ENCODE measurements around the gene ZNF385B. TPM values are rescaled to one million over a fixed set of nuclear protein-coding genes. Genes with fewer than 3 reads are reported as not detected.

Gene ZNF385B
- total RNA-seq, 4 donors from 2014 or later, result 2.2 to 5.0 (median 4.0) TPM

DNA sequence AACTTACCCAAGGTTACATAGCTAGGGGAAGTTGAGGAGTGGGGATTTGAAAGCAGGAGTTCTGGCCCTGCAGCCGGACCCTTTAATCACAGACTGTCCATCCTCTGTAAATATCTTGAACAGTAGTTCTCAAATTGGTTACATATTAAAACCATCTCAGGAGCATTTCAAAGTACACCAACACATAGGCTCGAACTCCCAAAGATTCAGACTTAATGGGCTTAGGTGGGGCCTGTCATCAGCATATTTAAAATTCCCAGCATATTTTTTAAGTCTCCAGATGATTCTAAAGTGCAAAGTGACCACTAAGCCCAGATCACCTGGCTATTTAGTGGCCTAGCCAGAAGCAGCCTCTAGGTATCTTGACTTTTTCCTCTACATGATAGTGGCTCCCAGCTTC lies 192.2 kb downstream of the ZNF385B start:
- H3K4me3 ChIP-seq, result no peak overlapping the region
- DNase-seq (ENCODE audit: extremely low spot score), result no peak
- no peaks in the 10 kb centered on the region for H3K27me3 ChIP-seq
- H3K9me3 ChIP-seq, result no peaks in the 10 kb centered on the region
- intact Hi-C loops (cut with DNase I), result no loop called here
- TF ChIP-seq POLR2A (IDR thresholded peaks at IDR 0.05; ENCODE audit: low read depth), result no peak
- TF ChIP-seq, protein P1, sequence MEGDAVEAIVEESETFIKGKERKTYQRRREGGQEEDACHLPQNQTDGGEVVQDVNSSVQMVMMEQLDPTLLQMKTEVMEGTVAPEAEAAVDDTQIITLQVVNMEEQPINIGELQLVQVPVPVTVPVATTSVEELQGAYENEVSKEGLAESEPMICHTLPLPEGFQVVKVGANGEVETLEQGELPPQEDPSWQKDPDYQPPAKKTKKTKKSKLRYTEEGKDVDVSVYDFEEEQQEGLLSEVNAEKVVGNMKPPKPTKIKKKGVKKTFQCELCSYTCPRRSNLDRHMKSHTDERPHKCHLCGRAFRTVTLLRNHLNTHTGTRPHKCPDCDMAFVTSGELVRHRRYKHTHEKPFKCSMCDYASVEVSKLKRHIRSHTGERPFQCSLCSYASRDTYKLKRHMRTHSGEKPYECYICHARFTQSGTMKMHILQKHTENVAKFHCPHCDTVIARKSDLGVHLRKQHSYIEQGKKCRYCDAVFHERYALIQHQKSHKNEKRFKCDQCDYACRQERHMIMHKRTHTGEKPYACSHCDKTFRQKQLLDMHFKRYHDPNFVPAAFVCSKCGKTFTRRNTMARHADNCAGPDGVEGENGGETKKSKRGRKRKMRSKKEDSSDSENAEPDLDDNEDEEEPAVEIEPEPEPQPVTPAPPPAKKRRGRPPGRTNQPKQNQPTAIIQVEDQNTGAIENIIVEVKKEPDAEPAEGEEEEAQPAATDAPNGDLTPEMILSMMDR (IDR thresholded peaks at IDR 0.05), result no peak
- TF ChIP-seq EP300 (IDR thresholded peaks at IDR 0.05), result no peak
- TF ChIP-seq POLR2AphosphoS5 (IDR thresholded peaks at IDR 0.05), result no peak
- WGBS, result 95% methylated on average over 2 of the region's 2 CpGs
- no peak overlapping the region for H3K27ac ChIP-seq (replicated peaks in 1 of 4)
- H3K4me1 ChIP-seq, result no peaks in the 10 kb centered on the region
- H3K36me3 ChIP-seq, result no peaks in the 10 kb centered on the region

GRCh38 chr2:179664972-179665812 lies 196.2 kb downstream of the ZNF385B start:
- Histone ChIP-seq H3K9me3 (no peaks in the 10 kb centered on the region), H3K27ac (replicated peaks in 1 of 4) (no peak overlapping the region), H3K4me3 (no peak overlapping the region), H3K27me3 (no peaks in the 10 kb centered on the region), H3K36me3 (no peaks in the 10 kb centered on the region), H3K4me1 (no peaks in the 10 kb centered on the region)
- DNase-seq (ENCODE audit: extremely low spot score), result no peak
- TF ChIP-seq EP300 (IDR thresholded peaks at IDR 0.05), result no peak
- TF ChIP-seq, protein P1 (IDR thresholded peaks at IDR 0.05), result no peak
- no peak for TF ChIP-seq POLR2AphosphoS5 (IDR thresholded peaks at IDR 0.05)
- no peak for TF ChIP-seq POLR2A (IDR thresholded peaks at IDR 0.05; ENCODE audit: low read depth)
- 91% methylated on average over 12 of the region's 12 CpGs for WGBS
- intact Hi-C loops (cut with DNase I), result no loop called here

GRCh38 chr2:179661986-179662385 lies 199.4 kb downstream of the ZNF385B start:
- 81% methylated on average over 1 of the region's 1 CpG for WGBS

DNA sequence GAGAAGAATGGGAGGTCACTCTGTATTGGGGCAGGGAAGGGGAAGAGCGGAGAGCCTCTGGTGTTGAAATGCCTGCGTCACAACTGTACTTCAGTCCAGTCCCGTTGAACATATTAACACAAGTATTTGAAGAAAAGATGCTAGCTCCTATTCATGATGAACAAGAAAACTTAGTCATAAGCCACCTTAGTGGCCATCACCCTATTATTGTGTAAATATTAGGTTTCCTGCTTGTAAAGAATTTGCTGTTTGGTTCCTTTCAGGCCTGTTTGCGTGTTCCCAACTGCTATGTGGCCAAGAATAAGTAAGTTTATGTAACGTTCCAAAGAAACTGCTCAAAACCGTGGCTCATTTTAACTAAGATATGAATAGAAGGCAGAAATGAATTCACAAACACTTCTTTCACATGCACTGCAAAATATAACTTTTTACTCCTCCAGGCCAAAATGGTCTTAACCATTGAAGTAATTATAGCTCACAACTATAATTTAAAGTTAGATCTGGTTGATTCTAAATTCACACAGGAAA lies 204.3 kb downstream of the ZNF385B start:
- Histone ChIP-seq H3K27ac (replicated peaks in 1 of 4) (no peak overlapping the region), H3K4me3 (no peak overlapping the region), H3K4me1 (no peaks in the 10 kb centered on the region), H3K9me3 (no peaks in the 10 kb centered on the region), H3K27me3 (no peaks in the 10 kb centered on the region), H3K36me3 (no peaks in the 10 kb centered on the region)
- DNase-seq (ENCODE audit: extremely low spot score), result no peak
- intact Hi-C loops (cut with DNase I), result no loop called here
- TF ChIP-seq EP300 (IDR thresholded peaks at IDR 0.05), result no peak
- no peak for TF ChIP-seq POLR2A (IDR thresholded peaks at IDR 0.05; ENCODE audit: low read depth)
- TF ChIP-seq, protein P1 (IDR thresholded peaks at IDR 0.05), result no peak
- TF ChIP-seq POLR2AphosphoS5 (IDR thresholded peaks at IDR 0.05), result no peak
- 92% methylated on average over 6 of the region's 6 CpGs for WGBS

More at GRCh38 chr2:179661986-179662385, 199.4 kb downstream of the ZNF385B start:
- H3K9me3 ChIP-seq, result no peaks in the 10 kb centered on the region
- no peaks in the 10 kb centered on the region for H3K4me1 ChIP-seq
- no peak overlapping the region for H3K27ac ChIP-seq (replicated peaks in 1 of 4)
- no peak for TF ChIP-seq POLR2AphosphoS5 (IDR thresholded peaks at IDR 0.05)
- no peak for TF ChIP-seq EP300 (IDR thresholded peaks at IDR 0.05)
- TF ChIP-seq, protein P1 (IDR thresholded peaks at IDR 0.05), result no peak
- TF ChIP-seq POLR2A (IDR thresholded peaks at IDR 0.05; ENCODE audit: low read depth), result no peak
- no peak for DNase-seq (ENCODE audit: extremely low spot score)
- no peaks in the 10 kb centered on the region for H3K27me3 ChIP-seq
- no peak overlapping the region for H3K4me3 ChIP-seq
- H3K36me3 ChIP-seq, result no peaks in the 10 kb centered on the region
- intact Hi-C loops (cut with DNase I), result no loop called here

Measured in esophagus muscularis mucosa (tissue), 4 donors.